PC-3 (cell line): ENCODE measurements around the gene SUGCT. TPM values are rescaled to one million over a fixed set of nuclear protein-coding genes. Genes with fewer than 3 reads are reported as not detected.

ENCODE experiments used
- ATAC-seq: fragments of 200-7000 bp; cut with Tn5 transposase; 2 replicates; pipeline ENCODE4 v1.9.1; 2020; ENCODE audit warnings: mild to moderate bottlenecking, moderate library complexity
- BruUV-seq: library from RNA; stranded (reverse); fragments of 400-500 nt; replicated peaks from 2 replicates; lab custom pipeline; 2021; lab: Mats Ljungman, UMichigan
- CTCF ChIA-PET: fragments of 300-600 bp; sonication (Branson Sonifier 250); formaldehyde crosslinking; loops from one replicate; lab custom pipeline; 2022; ENCODE audit warnings: antibody characterized with exemption; lab: Charles Lee
- POLR2A ChIA-PET: fragments of 300-600 bp; sonication (Branson Sonifier 250); formaldehyde crosslinking; loops from one replicate; lab custom pipeline; 2022; ENCODE audit warnings: antibody characterized with exemption; ENCODE audit not compliant: unreplicated experiment; lab: Charles Lee
- DNase-seq: peaks from one replicate; pipeline ENCODE4 v3.0.0-alpha.2; 2015
- H2AFZ ChIP-seq: fragments of 300-600 bp; sonication (generic); 2 replicates; pipeline ENCODE4 v1.6.0; 2016; ENCODE audit warnings: antibody characterized with exemption, low read length
- H3F3A ChIP-seq: fragments of 300-600 bp; sonication (generic); one replicate; pipeline ENCODE4 v1.6.0; 2017; ENCODE audit warnings: antibody characterized with exemption, low read length, control low read depth, mild to moderate bottlenecking; ENCODE audit not compliant: unreplicated experiment
- H3K27ac ChIP-seq: fragments of 300-600 bp; sonication (generic); 2 replicates; pipeline ENCODE4 v1.5.1; 2016; ENCODE audit warnings: mild to moderate bottlenecking, low read length
- H3K27me3 ChIP-seq: fragments of 300-600 bp; sonication (generic); 2 replicates; pipeline ENCODE4 v1.6.1; 2016; ENCODE audit warnings: low read length, mixed read lengths
- H3K36me3 ChIP-seq: fragments of 300-600 bp; sonication (generic); 2 replicates; pipeline ENCODE4 v1.6.1; 2016; ENCODE audit warnings: low read depth, mixed run types, low read length, mixed read lengths
- H3K4me1 ChIP-seq: fragments of 300-600 bp; sonication (generic); 2 replicates; pipeline ENCODE4 v1.5.1; 2016; ENCODE audit warnings: low read length; ENCODE audit not compliant: insufficient read depth
- H3K4me2 ChIP-seq: fragments of 300-600 bp; sonication (generic); 2 replicates; pipeline ENCODE4 v1.6.0; 2016; ENCODE audit warnings: low read length
- H3K4me3 ChIP-seq: fragments of 300-600 bp; sonication (generic); 2 replicates; pipeline ENCODE4 v1.5.1; 2016; ENCODE audit warnings: mild to moderate bottlenecking, low read length, mixed read lengths
- H3K79me2 ChIP-seq: fragments of 300-600 bp; sonication (generic); 2 replicates; pipeline ENCODE4 v1.6.1; 2017; ENCODE audit warnings: low read length, mixed read lengths
- H3K9ac ChIP-seq: fragments of 300-600 bp; sonication (generic); 2 replicates; pipeline ENCODE4 v1.6.0; 2016; ENCODE audit warnings: mild to moderate bottlenecking, low read length
- H3K9me2 ChIP-seq: fragments of 300-600 bp; sonication (generic); replicated peaks from 2 replicates; pipeline ENCODE4 v1.6.1; 2016; ENCODE audit warnings: mixed run types, low read length, mixed read lengths
- H3K9me3 ChIP-seq: fragments of 300-600 bp; sonication (generic); 2 replicates; pipeline ENCODE4 v1.6.1; 2016; ENCODE audit warnings: low read length, mixed read lengths
- H4K20me1 ChIP-seq: fragments of 300-600 bp; sonication (generic); 2 replicates; pipeline ENCODE4 v1.6.1; 2016; ENCODE audit warnings: low read length, mixed read lengths
- EZH2 ChIP-seq: fragments of 300-600 bp; sonication (generic); IDR thresholded peaks from one replicate; pipeline ENCODE4 v1.6.1; 2017; ENCODE audit warnings: antibody characterized with exemption, mild to moderate bottlenecking, low read length; ENCODE audit not compliant: unreplicated experiment
- EZH2phosphoT487 ChIP-seq: fragments of 300-600 bp; sonication (generic); IDR thresholded peaks from 2 replicates; pipeline ENCODE4 v1.6.1; 2018; ENCODE audit warnings: mild to moderate bottlenecking, antibody characterized with exemption, low read length, borderline replicate concordance
- intact Hi-C: fragments of 100-400 bp; cut with micrococcal nuclease; formaldehyde crosslinking; loops from 2 replicates; pipeline ENCODE4 v1.9.0; 2023
- total RNA-seq: library from RNA; depleted of rRNA; stranded (reverse); fragments of >200 nt; gene quantifications from 2 replicates; pipeline ENCODE4 v1.2.3, GENCODE V29; 2014
- TF ChIP-seq, protein P1 (sequence below): fragments of 300-600 bp; sonication (generic); conservative IDR thresholded peaks from 2 replicates; pipeline ENCODE4 v1.5.1; 2017; ENCODE audit warnings: antibody characterized with exemption, low read depth, mild to moderate bottlenecking, low read length

The SUGCT gene
- total RNA-seq, 1 experiment from 2014 or later: 2.9 TPM

DNA sequence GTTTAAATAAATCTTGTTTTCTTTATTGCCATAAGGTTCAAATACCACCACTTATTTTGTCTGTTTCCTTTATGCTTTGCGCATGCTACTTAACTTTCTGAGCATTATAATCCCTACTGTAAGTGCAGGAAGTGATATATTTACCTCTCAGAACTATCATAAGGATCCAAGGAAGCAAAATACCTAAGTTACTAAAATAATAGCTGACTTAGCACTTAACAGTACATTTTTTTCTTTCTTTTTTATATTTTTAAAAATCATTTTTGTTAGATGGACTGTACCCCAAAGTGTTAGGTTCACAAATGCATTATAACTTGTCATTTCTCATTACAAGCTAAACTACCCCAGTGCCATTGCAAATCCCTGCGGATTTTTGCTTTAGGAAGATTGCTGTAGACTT lies 663.8 kb downstream of the SUGCT start:
- H3K4me3 ChIP-seq: no peak overlapping the region
- no peak overlapping the region for H3K9ac ChIP-seq
- no peaks in the 10 kb centered on the region for H3K9me3 ChIP-seq
- DNase-seq (no peak), ATAC-seq (no peak)
- H3K79me2 ChIP-seq: no peaks in the 10 kb centered on the region
- intact Hi-C loops: no loop called here
- no peak overlapping the region for H3K4me2 ChIP-seq
- H2AFZ ChIP-seq: no peak overlapping the region
- H3F3A ChIP-seq: no peaks in the 10 kb centered on the region
- peaks cover 6% of the 10 kb centered on the region; the same call in 1 of the 2 replicates for H3K4me1 ChIP-seq
- no peaks in the 10 kb centered on the region for H3K27me3 ChIP-seq
- CTCF ChIA-PET: no interaction called here
- POLR2A ChIA-PET: no interaction called here
- TF ChIP-seq, protein P1, sequence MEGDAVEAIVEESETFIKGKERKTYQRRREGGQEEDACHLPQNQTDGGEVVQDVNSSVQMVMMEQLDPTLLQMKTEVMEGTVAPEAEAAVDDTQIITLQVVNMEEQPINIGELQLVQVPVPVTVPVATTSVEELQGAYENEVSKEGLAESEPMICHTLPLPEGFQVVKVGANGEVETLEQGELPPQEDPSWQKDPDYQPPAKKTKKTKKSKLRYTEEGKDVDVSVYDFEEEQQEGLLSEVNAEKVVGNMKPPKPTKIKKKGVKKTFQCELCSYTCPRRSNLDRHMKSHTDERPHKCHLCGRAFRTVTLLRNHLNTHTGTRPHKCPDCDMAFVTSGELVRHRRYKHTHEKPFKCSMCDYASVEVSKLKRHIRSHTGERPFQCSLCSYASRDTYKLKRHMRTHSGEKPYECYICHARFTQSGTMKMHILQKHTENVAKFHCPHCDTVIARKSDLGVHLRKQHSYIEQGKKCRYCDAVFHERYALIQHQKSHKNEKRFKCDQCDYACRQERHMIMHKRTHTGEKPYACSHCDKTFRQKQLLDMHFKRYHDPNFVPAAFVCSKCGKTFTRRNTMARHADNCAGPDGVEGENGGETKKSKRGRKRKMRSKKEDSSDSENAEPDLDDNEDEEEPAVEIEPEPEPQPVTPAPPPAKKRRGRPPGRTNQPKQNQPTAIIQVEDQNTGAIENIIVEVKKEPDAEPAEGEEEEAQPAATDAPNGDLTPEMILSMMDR: no peak
- TF ChIP-seq EZH2phosphoT487: no peak
- TF ChIP-seq EZH2: no peak
- H3K9me2 ChIP-seq: no peaks in the 10 kb centered on the region
- no peaks in the 10 kb centered on the region for H3K36me3 ChIP-seq
- no TSS peak for BruUV-seq
- H3K27ac ChIP-seq: no peak overlapping the region
- no peaks in the 10 kb centered on the region for H4K20me1 ChIP-seq

DNA sequence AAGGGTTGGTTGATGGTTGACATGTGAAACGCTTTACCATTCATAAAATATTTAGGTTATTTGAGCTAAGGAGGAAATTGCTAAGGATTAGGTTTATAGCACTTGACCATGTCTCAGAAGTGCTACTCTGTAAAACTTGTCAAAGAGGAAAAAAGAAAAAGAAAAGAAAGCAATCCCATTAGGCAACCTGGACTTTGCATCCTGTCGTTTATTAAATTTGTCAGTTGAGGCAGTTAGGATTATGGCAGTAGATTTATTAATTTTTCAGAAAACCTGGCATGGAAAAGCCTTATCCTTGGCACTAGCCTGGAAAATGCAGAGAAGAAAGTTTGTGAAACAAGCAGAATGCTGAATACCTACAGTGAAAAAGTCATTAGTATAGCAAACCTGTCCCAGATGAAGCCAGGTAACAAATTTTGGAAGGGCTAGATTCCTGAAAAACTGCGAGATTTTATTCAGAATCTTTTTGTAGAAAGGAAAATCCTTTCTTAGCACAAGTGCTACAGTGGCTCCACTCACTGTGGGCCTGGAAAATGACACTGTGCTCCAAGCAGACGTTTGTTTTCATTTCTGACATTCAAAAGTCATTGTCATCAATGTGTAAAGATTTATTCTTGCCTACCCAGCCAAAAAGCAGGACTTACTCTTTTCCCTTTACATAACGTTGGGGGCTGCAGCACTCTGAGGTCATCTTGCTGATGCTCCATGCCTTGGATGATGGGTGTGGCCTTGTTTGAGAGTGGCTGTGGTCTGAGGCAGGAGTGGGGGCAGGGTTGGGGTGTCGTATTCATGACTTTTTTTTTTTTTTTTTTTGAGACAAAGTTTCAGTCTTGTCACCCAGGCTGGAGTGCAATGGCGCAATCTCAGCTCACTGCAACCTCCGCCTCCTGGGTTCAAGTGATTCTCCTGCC lies 664.9 kb downstream of the SUGCT start:
- no peak overlapping the region for H3K9ac ChIP-seq
- ATAC-seq: no peak
- no peaks in the 10 kb centered on the region for H3F3A ChIP-seq
- no peak overlapping the region for H3K4me3 ChIP-seq
- CTCF ChIA-PET: no interaction called here
- H3K9me3 ChIP-seq: no peaks in the 10 kb centered on the region
- no peak overlapping the region for H3K4me2 ChIP-seq
- no peaks in the 10 kb centered on the region for H3K79me2 ChIP-seq
- TF ChIP-seq EZH2 (no peak), EZH2phosphoT487 (no peak)
- TF ChIP-seq, protein P1: no peak
- no peak overlapping the region for H3K27ac ChIP-seq
- no TSS peak for BruUV-seq
- DNase-seq: no peak
- no peaks in the 10 kb centered on the region for H3K36me3 ChIP-seq
- no peaks in the 10 kb centered on the region for H3K9me2 ChIP-seq
- POLR2A ChIA-PET: no interaction called here
- no peak overlapping the region for H2AFZ ChIP-seq
- H4K20me1 ChIP-seq: no peaks in the 10 kb centered on the region
- H3K4me1 ChIP-seq: no peaks in the 10 kb centered on the region
- intact Hi-C loops: no loop called here
- no peaks in the 10 kb centered on the region for H3K27me3 ChIP-seq

DNA sequence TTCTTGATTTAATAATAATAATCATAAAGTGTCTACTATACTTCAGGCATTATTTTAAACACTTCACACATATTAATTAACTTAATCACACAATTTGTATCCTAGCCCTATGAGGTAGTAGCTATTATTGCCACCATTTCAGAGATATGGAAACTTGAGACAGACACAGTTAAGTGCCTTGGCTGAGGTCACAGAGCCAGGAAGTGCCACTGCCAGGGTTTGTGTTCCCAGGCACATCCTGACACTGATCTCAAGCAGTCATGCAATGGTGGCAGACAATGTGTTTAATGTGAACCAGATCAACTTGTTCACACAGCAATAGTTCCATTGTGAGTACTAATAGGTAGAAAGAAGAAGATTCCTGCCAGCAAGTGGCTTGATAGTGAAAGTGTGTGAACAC lies 666.0 kb downstream of the SUGCT start:
- Histone ChIP-seq H3K36me3 (no peaks in the 10 kb centered on the region), H3F3A (no peaks in the 10 kb centered on the region), H3K4me1 (peaks cover 8% of the 10 kb centered on the region; the same call in 1 of the 2 replicates), H3K9me2 (no peaks in the 10 kb centered on the region), H3K4me2 (no peak overlapping the region), H3K4me3 (no peak overlapping the region), H3K79me2 (no peaks in the 10 kb centered on the region), H4K20me1 (no peaks in the 10 kb centered on the region), H3K27me3 (no peaks in the 10 kb centered on the region), H3K9ac (no peak overlapping the region), H3K27ac (no peak overlapping the region), H2AFZ (no peak overlapping the region), H3K9me3 (no peaks in the 10 kb centered on the region)
- intact Hi-C loops: no loop called here
- DNase-seq (no peak), ATAC-seq (no peak)
- CTCF ChIA-PET: no interaction called here
- TF ChIP-seq EZH2phosphoT487: no peak
- TF ChIP-seq EZH2: no peak
- TF ChIP-seq, protein P1: no peak
- no TSS peak for BruUV-seq
- POLR2A ChIA-PET: no interaction called here
